Activated gamma-delta T cell treated with anti-CD3 and anti-CD28 coated beads, Interleukin-2, amount 50 U/mL, for 16 hours (primary cell): ENCODE data around the gene HDAC4.

Experiments
- DNase-seq: peaks from one replicate; pipeline ENCODE4 v3.0.0-alpha.2; 2020; ENCODE audit warnings: low read depth

HDAC4 gene

DNA sequence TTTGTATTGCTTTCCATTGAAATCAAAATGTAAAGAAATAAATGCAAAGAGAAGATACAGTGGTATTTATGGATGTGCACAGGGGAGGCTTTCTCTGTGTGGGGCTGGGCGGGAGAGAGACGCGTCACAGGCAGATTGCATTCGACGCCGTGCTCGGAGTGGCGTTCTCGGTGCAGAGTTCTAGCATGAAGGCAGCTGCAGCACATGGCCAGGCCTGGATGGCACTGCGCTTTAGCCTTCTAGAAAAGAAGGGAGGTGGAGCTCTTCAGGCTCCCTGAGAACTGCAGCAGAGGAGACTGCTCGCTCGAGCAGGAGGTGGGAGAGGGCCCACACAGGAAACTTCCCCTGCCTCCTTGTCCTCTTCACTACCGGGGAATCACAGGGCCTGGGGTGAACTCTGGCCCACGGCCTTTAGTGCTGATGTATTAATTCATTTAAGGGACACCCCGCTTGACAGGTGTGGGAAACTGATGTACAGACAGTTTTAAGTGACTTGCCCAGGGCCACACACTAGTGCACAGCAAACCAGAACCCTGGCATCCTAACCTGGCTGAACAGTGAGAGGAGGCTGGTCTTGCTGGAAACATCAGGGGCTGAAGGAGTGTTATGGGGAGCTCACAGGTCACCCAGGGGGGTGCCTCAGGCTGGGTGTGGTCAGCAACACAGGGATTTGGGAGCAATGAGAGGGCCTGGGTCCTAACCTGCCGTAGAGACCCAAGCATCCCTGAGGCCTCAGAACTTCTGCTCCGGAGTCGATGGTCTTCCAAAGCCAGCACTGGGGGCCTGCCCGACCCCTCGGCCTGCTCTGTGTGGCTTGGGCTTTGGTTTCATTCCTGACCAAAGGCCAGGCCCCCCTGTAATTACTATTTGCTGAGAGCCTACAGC, 199.9 kb downstream of the HDAC4 start:
- DNase-seq = no peak

GRCh38 chr2:239199041-239199768, 201.6 kb downstream of the HDAC4 start:
- DNase-seq = no peak

GRCh38 chr2:239198221-239198620, 202.6 kb downstream of the HDAC4 start:
- DNase-seq = no peak

DNA sequence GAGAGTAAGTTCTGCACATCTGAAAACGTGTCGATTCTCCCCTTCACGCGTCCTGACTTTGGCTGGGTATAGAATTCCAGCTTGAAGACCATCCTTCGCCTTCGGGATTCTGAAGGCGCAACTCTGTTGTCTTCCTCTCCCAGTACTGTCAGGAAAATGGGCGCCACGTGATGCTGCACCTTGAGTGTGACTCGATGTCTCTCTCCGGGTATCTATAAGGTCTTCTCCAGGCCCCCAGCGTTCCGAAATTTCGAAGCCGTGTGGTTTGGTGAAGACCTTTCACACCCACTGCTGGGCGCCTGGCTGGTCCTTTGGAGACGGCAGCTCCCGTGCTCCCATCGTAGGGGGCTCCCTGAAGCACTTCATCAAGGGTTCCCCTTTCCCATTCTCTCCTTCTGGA, 203.7 kb downstream of the HDAC4 start:
- no peak for DNase-seq

GRCh38 chr2:239196474-239197021, 204.3 kb downstream of the HDAC4 start:
- no peak for DNase-seq

GRCh38 chr2:239195992-239196391, 204.8 kb downstream of the HDAC4 start:
- DNase-seq = no peak

DNA sequence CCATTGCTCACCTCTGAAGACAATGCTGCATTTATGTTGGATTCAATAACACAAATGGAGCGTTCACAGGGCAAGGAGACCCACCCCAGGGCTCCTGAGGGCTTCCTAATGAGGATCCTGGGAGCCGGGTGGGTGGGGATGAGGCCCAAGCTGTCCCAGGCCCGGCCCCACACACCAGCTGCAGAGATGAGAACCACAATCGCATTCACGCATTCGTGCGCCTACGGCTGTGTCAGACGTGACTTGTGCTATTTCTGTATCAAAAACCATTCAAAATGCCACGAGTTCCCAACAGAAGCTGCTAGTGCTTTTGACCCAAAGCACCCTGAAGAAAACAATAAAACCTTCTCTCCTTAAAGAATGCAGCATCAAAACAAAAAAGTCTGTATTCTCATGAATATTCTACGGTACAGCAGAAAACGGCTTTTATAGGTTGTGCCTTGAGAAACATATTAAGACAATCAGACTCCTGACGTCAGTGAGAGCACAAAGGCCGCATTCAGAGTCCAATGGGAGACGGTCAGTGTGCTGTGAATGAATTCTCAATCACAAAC, 205.4 kb downstream of the HDAC4 start:
- DNase-seq = no peak

DNA sequence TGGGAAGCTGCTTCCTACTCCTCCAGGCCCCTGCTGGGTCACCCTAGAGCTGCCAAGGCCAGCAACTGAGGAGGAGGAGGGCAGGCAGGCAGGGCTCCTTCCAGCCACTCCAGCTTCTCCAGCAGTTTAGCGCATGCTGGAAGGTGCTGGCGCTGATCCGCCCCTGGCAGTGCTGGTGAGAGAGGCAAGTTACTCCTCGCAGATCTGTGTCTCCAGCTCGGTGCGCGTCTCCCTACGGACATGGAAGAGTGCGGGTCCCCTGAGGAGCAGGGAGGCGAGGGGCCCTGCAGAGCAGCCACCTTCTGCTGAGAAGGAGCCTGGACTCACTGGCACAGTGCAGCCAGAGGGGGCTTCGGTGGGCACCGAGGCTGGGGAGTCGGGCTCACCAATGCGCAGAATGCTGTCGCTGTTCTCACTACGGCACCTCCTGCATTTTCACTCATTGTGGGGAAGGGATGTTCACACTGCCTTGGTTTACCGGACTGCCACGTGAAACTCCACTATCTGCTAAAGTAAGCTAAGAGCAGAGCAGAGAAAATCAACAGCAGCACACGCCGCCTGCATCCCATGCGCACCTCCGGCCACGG, 206.0 kb downstream of the HDAC4 start:
- DNase-seq = no peak

DNA sequence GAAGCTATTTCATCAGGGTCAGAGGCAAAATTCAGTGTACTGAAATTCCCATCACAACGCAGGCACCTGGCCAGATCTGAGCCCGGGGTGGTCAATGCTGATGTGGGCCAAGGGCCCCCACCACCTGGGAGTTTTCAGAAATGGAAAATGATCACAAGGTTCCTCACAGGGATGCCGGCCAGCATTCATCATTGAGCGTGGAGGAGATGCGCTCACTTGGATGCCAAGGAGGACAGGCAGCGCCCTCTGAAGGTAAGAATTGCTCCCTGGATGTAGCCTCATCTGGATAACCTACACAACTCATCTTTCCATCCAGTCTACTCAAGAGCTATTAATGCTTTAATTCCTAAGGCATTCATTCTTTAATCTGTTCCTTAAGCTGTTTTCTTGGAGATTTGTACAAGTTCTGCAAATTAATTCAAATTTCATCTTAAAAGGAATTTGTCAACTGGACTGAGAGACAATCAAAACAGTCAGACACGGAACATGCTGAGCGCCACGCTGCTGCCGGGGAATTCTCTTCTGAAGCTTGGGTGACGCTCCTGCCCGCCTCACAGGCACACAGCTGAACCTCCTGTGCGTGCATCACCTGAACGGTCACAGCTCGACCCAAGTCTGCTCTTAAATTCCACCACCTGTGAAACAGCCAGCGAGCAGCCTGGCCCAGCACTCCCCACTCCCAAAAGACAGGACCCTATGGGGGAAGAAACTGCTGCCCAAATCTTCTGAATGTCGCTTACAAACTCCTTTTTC, 206.7 kb downstream of the HDAC4 start:
- no peak for DNase-seq

- no peak for DNase-seq
Measured at GRCh38 chr2:239193401-239193811, 207.4 kb downstream of the HDAC4 start.

GRCh38 chr2:239192975-239193374, 207.8 kb downstream of the HDAC4 start:
- DNase-seq = no peak

GRCh38 chr2:239192456-239192855, 208.4 kb downstream of the HDAC4 start:
- DNase-seq = no peak

DNA sequence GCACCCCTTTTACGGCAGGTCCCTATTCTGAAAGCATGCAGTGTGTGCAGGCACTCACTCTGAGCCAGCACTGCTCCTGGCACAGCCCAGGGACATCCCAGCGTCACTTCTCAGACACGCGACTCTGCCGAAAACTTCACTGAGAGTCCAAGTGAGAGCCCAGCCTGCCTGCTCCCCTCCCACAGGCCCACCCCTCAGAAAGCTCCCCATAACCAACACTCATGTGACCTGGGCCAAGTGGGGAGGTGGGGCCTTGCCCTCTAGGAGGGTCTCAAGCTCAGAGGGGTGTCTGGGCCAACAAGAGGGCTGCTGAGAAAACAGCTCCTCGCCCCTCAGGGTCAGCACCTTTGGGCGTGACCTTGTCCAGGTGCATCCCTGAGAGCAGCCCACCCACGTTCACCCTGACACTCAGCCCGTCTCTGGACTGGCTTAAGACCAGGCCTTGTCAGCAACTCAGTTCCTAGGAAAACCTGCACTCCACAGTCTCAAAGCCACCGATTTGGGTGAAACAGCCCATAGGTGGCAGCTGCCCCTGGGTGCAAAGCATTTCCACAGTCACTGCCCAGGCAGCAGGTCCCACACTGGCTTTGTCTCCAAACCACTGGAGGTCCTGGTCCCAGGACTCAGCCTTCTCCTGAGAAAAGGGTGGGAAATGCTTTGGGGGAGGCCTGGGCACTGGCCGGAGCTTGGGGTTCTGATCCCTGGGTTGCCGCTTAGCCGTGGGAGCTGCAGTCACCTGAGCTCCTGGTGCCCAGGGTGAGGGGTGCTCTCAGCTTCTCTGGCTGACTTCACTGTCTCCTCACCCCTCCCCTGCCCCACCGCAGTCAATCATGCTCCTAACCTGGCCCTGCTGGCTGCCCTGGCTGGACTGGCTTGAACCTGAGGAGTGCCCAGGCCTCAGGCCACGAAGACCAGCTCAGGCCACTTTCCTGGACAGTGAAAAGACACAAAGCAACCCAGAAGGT, 209.6 kb downstream of the HDAC4 start:
- no peak for DNase-seq

- DNase-seq = no peak
Measured at GRCh38 chr2:239190361-239190760, 210.5 kb downstream of the HDAC4 start.

GRCh38 chr2:239189711-239190131, 211.1 kb downstream of the HDAC4 start:
- no peak for DNase-seq

DNA sequence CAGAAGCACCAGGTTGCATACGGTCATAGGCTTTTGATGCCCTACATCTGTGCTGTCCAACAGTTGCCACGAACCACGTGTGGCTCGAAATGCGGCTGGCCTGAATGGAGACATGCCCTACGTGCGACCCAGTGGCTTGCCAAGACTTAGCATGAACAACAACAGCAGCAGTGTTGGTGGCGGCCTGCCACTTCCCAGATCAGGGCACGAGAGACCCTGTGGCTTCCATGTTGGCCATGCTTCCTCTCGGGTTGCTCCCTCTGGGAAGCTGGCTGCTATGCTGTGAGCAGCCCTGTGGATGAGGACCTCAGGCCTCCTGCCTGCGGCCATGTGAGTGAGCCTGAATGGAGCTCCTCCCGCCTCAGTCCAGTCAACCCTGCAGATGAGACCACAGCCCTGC, 212.3 kb downstream of the HDAC4 start:
- DNase-seq = no peak

DNA sequence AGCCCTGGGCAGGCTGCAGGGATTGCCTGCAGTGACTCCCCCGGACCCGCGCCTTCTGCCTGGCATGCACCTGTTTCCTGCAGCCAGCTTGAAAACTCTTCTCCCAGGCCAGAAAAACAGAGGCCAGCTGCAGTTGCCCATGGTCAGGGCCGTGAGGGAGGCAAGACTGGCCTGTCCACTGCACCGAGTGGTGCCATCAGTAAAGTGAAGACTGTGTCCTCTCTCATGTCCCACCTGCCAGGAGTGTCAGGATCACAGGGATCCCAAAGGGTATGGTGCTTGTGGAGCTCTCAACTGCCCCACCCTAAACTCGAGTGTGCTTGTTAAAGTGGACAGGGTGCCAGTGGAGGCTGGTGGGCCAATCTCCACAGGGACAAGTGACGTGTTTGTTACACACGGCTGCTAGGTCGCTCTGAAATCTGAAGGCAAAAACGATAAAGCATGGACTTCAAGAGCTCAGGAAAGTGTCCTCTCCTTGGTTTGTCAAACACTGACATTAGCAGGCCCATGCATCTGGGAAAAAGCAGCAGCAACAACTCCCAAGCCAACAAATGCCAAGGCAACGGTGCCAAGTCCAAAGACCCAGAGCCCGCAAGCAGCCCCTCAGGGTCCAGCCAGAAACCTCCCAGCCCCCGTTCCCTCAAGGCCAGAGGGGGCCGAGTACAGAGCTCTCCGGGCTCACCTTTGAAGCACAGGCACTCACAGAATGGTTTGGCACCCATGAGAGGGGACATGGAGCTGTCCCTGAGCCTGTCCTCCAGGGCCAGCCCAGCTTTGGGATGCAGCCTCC, 213.2 kb downstream of the HDAC4 start:
- no peak for DNase-seq

GRCh38 chr2:239186516-239187357, 214.1 kb downstream of the HDAC4 start:
- no peak for DNase-seq
